Mammary epithelial cell (primary cell): Measurements from ENCODE around the gene MEAK7.

ENCODE experiments used
- CTCF ChIP-seq, 2 donors: IDR thresholded peaks in 1 of 2; conservative IDR thresholded peaks in 1 of 2; 2 replicates each; pipeline ENCODE4 v1.5.1; 2011 to 2012; ENCODE audit warnings: inconsistent platforms in 2 of 2, low read length in 2 of 2, mild to moderate bottlenecking in 2 of 2, control low read depth in 1 of 2, low read depth in 1 of 2; ENCODE audit not compliant: insufficient read depth in 1 of 2; ENCODE audit errors: extremely low read depth in 1 of 2
- EZH2 ChIP-seq: IDR thresholded peaks from 2 replicates; pipeline ENCODE4 v1.6.1; 2012; ENCODE audit warnings: low read length, inconsistent platforms, borderline replicate concordance

GRCh38 chr16:84552135-84552534, 47.7 kb upstream of the MEAK7 start:
- TF ChIP-seq CTCF (conservative IDR thresholded peaks at IDR 0.05 in 1 of 2, IDR thresholded peaks at IDR 0.05 in 1 of 2; ENCODE audit: extremely low read depth in 1 of 2, insufficient read depth in 1 of 2, low read depth in 1 of 2, low read length in 2 of 2) (no peak), EZH2 (no peak)
